Large intestine (tissue), 12 donors: ENCODE data around the gene LTB4R. TPM values are rescaled to one million over a fixed set of nuclear protein-coding genes. Genes with fewer than 3 reads are reported as not detected.

ENCODE experiments used
- DNase-seq, 2 donors: peaks; one replicate each; pipeline versions ENCODE4 v3.0.0 to v3.0.0-alpha.2; 2013
- H3K27ac ChIP-seq: one replicate; pipeline ENCODE4 v1.5.1; 2013; ENCODE audit warnings: low read length
- H3K27me3 ChIP-seq: 2 replicates; pipeline ENCODE4 v1.6.1; 2013; ENCODE audit warnings: low read length; ENCODE audit not compliant: control insufficient read depth, insufficient read depth
- H3K36me3 ChIP-seq: 2 replicates; pipeline ENCODE4 v1.6.1; 2013; ENCODE audit warnings: low read length; ENCODE audit not compliant: control insufficient read depth, insufficient read depth
- H3K4me1 ChIP-seq: one replicate; pipeline ENCODE4 v1.6.1; 2013; ENCODE audit warnings: low read length; ENCODE audit not compliant: control insufficient read depth, insufficient read depth
- H3K4me3 ChIP-seq: one replicate; pipeline ENCODE4 v1.5.1; 2013; ENCODE audit warnings: low read length
- H3K9me3 ChIP-seq: one replicate; pipeline ENCODE4 v1.6.1; 2013; ENCODE audit warnings: mild to moderate bottlenecking, low read depth, low read length, moderate library complexity; ENCODE audit not compliant: control insufficient read depth
- WGBS: methylation state at CpG from one replicate; pipeline ENCODE4 v1.1.5; 2013; ENCODE audit warnings: low lambda C conversion rate; ENCODE audit not compliant: insufficient coverage; 5-methylcytosine and 5-hydroxymethylcytosine counted together
- long read RNA-seq, 11 donors: transcript quantifications; one replicate each; lab custom pipeline, GENCODE V29; 2026
- polyA plus RNA-seq: library from polyadenylated mRNA; unstranded; fragments of 120-200 nt; gene quantifications from one replicate; pipeline ENCODE4 v1.2.1, GENCODE V29; 2013

LTB4R gene, protein sequence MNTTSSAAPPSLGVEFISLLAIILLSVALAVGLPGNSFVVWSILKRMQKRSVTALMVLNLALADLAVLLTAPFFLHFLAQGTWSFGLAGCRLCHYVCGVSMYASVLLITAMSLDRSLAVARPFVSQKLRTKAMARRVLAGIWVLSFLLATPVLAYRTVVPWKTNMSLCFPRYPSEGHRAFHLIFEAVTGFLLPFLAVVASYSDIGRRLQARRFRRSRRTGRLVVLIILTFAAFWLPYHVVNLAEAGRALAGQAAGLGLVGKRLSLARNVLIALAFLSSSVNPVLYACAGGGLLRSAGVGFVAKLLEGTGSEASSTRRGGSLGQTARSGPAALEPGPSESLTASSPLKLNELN
- polyA plus RNA-seq: 7.2 TPM
- long read RNA-seq, donor 1, full-length matches to known transcripts: 1 of 1 reads
- long read RNA-seq, donor 1, partial matches to known transcripts: 0 of 1 reads
- long read RNA-seq, donor 1, other reads (novel, unspliced or antisense): 0 of 1 reads
- long read RNA-seq, donor 2, full-length matches to known transcripts: 1 of 1 reads
- long read RNA-seq, donor 2, partial matches to known transcripts: 0 of 1 reads
- long read RNA-seq, donor 2, other reads (novel, unspliced or antisense): 0 of 1 reads
- long read RNA-seq, donor 3: 0 reads
- long read RNA-seq, donor 4: 0 reads
- long read RNA-seq, donor 5, full-length matches to known transcripts: 1 of 1 reads
- long read RNA-seq, donor 5, partial matches to known transcripts: 0 of 1 reads
- long read RNA-seq, donor 5, other reads (novel, unspliced or antisense): 0 of 1 reads
- long read RNA-seq, donor 6, full-length matches to known transcripts: 2 of 2 reads
- long read RNA-seq, donor 6, partial matches to known transcripts: 0 of 2 reads
- long read RNA-seq, donor 6, other reads (novel, unspliced or antisense): 0 of 2 reads
- long read RNA-seq, donor 7: 0 reads
- long read RNA-seq, donor 8, full-length matches to known transcripts: 4 of 4 reads
- long read RNA-seq, donor 8, partial matches to known transcripts: 0 of 4 reads
- long read RNA-seq, donor 8, other reads (novel, unspliced or antisense): 0 of 4 reads
- long read RNA-seq, donor 9: 0 reads
- long read RNA-seq, donor 10, full-length matches to known transcripts: 1 of 1 reads
- long read RNA-seq, donor 10, partial matches to known transcripts: 0 of 1 reads
- long read RNA-seq, donor 10, other reads (novel, unspliced or antisense): 0 of 1 reads
- long read RNA-seq, donor 11, partial matches to known transcripts: 0 of 1 reads
- long read RNA-seq, donor 11, other reads (novel, unspliced or antisense): 0 of 1 reads

DNA sequence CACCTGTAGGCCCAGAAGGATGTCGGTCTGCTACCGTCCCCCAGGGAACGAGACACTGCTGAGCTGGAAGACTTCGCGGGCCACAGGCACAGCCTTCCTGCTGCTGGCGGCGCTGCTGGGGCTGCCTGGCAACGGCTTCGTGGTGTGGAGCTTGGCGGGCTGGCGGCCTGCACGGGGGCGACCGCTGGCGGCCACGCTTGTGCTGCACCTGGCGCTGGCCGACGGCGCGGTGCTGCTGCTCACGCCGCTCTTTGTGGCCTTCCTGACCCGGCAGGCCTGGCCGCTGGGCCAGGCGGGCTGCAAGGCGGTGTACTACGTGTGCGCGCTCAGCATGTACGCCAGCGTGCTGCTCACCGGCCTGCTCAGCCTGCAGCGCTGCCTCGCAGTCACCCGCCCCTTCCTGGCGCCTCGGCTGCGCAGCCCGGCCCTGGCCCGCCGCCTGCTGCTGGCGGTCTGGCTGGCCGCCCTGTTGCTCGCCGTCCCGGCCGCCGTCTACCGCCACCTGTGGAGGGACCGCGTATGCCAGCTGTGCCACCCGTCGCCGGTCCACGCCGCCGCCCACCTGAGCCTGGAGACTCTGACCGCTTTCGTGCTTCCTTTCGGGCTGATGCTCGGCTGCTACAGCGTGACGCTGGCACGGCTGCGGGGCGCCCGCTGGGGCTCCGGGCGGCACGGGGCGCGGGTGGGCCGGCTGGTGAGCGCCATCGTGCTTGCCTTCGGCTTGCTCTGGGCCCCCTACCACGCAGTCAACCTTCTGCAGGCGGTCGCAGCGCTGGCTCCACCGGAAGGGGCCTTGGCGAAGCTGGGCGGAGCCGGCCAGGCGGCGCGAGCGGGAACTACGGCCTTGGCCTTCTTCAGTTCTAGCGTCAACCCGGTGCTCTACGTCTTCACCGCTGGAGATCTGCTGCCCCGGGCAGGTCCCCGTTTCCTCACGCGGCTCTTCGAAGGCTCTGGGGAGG lies at the start of gene LTB4R:
TSS of gene LTB4R (plus strand) at position 857 of the 959 bp plus-strand sequence. CDS start 4,150 bp downstream, outside the sequence.
- WGBS: no CpG with 5 or more reads among the region's 99 CpGs
- peaks cover 41% of the 10 kb centered on the region for H3K4me1 ChIP-seq
- peak in 1 of 2 donors; percentile 79 for DNase-seq
- H3K36me3 ChIP-seq: peaks cover 13% of the 10 kb centered on the region
- peak within 1 kb of the TSS; percentile 9 for H3K27ac ChIP-seq
- peak within 1 kb of the TSS; percentile 13 for H3K4me3 ChIP-seq
- peaks cover 2% of the 10 kb centered on the region for H3K9me3 ChIP-seq
- H3K27me3 ChIP-seq: peaks cover 11% of the 10 kb centered on the region

DNA sequence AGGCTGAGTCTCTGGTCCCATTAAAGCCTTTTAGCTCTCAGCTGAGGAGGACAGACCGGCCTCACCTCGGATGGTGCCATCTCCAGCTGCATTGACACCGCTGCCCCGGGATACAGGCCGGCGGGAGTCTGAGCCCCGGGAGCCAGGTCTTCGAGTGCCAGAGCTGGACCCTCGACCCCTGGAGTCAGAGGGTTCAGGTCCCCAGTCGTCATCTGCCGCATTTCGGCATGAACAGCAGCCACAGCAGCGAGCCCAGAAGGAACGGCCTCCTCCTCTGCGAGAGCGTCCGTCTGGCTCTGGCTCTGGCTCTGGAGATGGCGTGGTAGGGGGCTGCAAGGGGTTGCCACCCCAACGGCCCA lies 49.4 kb upstream of the LTB4R start:
- H3K4me3 ChIP-seq: no peak overlapping the region
- WGBS: no CpG with 5 or more reads among the region's 19 CpGs
- no peaks in the 10 kb centered on the region for H3K9me3 ChIP-seq
- H3K4me1 ChIP-seq: no peaks in the 10 kb centered on the region
- no peaks in the 10 kb centered on the region for H3K27me3 ChIP-seq
- no peak overlapping the region for H3K27ac ChIP-seq
- DNase-seq: no peak
- H3K36me3 ChIP-seq: peaks cover 13% of the 10 kb centered on the region

DNA sequence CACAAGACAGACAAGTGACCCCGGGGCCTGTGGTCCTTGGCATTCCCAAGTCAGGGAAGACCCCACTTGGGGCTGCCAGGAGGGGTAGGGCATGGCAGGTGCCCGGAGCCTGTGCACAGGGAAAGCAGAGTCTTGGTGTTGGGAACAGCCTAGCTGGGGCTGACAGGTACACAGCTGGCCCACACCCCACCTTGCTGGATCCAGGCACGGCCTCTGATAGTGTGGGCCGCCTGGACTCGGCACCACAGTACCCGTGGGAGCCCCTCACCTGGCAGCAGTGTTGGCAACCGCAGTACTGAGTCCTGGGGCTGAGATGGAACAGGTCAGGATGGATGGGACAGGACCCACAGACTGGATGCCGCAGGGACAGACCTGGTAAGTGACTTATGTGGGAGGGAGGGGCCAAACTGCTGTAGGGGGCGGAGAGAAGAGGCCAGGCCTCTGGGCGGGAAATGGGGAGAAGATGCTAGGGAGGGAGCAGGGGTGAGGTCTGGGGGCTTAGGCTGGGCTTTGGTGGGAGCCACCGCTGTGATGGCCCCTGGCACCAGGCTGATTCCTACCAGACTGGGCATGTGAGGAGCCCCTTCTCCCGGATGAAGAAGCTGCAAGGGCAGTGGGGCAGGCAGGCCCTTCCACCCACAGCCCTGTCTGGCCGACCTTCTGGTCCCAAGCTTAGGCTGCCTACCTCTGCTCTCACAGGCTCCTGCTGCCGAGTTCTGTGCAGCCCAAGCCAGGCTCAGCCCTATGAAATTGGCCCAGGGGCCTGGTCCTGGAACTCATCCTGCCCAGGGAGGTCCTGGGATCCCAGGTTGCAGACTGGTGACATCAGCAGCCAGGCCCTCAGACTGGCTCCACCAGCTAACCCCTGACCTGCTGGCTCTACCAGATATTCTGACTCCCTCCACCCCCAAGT lies 48.2 kb upstream of the LTB4R start, which contains the start of gene TGM1:
TSS of gene TGM1 (minus strand) at position 357 of the 913 bp plus-strand sequence. CDS start 825 bp downstream, outside the sequence.
- no CpG with 5 or more reads among the region's 14 CpGs for WGBS
- Histone ChIP-seq H3K27me3 (no peaks in the 10 kb centered on the region), H3K9me3 (no peaks in the 10 kb centered on the region), H3K36me3 (peaks cover 22% of the 10 kb centered on the region), H3K4me1 (no peaks in the 10 kb centered on the region), H3K27ac (no peak within 1 kb of the TSS), H3K4me3 (no peak within 1 kb of the TSS)
- no peak for DNase-seq

DNA sequence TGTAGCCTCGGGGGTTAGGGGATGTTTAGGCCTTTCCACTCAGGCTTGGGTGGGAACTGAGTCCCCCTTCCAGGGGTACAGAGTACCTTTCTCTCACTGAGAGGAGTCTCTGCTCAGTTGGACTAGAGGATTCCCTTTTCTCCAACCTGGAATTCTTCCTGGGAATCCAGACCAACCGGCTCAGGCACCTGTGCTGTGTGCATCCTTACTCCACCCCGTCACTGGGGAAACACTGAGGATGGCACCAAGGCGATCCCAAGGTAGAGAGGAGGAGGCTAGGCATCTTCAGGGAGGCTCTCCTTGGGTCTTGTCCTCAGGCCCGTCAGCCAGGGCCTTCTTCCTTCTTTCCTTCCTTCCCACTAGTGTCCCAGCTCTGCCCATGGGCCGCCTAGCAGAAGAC lies 47.5 kb upstream of the LTB4R start:
- no peak overlapping the region for H3K4me3 ChIP-seq
- peaks cover 30% of the 10 kb centered on the region for H3K36me3 ChIP-seq
- H3K27me3 ChIP-seq: no peaks in the 10 kb centered on the region
- 67% methylated on average over 1 of the region's 6 CpGs for WGBS
- no peak for DNase-seq
- no peak overlapping the region for H3K27ac ChIP-seq
- no peaks in the 10 kb centered on the region for H3K9me3 ChIP-seq
- no peaks in the 10 kb centered on the region for H3K4me1 ChIP-seq

DNA sequence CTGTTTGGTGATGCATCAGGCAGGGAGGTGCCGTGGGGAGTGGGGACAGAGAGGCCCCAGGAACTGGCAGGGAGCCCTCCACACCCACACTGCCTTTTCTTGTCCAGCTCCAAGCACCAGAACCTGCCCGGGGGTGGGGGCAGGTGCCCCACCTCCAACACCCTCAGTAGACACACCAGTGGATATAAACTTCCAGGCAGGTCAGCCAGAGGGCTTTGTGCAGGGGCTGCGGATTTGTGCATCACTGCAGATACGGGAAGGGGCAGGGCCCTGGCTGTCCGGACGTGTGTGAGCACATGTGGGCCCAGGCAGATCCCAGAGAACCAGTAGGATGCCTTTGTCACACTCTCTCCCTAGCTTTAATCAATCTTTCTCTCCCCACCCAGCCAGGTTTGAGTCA lies 47.0 kb upstream of the LTB4R start:
- Histone ChIP-seq H3K27me3 (no peaks in the 10 kb centered on the region), H3K9me3 (no peaks in the 10 kb centered on the region), H3K27ac (no peak overlapping the region), H3K36me3 (peaks cover 34% of the 10 kb centered on the region), H3K4me3 (no peak overlapping the region), H3K4me1 (no peaks in the 10 kb centered on the region)
- no CpG with 5 or more reads among the region's 6 CpGs for WGBS
- DNase-seq: no peak

DNA sequence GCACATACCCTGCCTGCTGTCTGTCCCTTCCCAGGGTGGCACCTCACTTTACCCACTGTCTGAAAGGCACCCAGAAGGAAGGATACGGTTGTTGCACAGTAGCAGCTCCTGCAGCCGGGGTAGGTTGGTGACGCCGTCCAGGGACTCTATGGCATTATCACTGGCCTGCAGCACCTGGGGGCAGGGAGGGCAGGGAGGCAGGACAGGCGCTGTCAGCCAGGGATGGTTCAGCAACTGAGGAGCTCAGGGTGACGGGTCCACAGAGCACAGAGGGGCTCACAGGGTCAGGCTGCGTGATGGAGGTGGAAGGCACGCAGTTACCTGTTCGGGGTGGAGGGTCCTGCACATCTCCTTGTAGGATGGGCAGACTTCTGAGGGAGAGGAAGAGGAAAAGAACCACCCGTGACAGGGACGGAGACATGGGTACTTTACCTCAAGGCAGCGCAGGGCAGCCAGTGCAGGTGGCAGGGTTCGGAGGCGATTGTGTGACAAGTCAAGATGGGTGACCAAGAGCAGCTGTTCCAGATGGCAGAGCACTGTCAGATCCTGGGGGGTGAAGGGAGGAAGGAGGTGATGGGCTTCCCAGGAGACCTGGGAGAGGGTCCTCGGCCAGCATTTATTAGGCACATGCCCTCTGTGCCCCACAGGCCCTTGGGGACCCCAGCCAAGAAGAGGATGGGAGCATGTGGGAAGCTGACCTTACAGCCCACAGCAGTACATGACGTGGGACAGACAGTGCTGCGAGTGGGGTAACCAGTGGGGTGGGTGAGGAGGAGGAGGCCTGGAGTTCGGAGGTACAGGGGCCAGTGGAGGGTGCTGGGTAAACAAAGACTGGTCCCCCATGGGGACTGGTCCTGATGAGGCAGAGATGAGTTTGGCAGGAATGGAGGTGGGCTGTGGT lies 44.7 kb upstream of the LTB4R start:
- Histone ChIP-seq H3K27me3 (no peaks in the 10 kb centered on the region), H3K4me1 (peaks cover 4% of the 10 kb centered on the region), H3K36me3 (peaks cover 39% of the 10 kb centered on the region), H3K4me3 (no peak overlapping the region), H3K9me3 (no peaks in the 10 kb centered on the region), H3K27ac (no peak overlapping the region)
- no CpG with 5 or more reads among the region's 18 CpGs for WGBS
- DNase-seq: no peak

DNA sequence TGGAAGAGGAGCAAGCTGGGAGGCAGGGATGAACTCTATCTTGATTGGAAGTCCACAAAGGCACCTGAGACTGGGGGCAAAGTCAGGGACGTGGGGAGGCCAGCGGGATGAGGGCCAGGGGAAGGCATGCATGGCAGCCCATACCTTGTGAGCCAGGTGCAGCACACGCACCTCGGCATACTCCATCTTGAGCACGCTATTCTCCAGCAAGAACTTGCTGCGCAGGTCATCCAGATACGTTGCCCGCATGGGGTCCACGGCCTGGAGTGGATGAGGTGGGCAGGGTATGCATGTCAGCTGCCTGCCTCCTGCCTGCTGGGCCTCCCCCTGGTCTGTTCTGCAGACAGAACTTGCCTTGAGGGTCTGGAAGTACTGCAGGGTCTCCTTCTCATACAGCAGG lies 43.8 kb upstream of the LTB4R start:
- Histone ChIP-seq H3K36me3 (peaks cover 39% of the 10 kb centered on the region), H3K4me1 (peaks cover 9% of the 10 kb centered on the region), H3K27me3 (no peaks in the 10 kb centered on the region), H3K27ac (no peak overlapping the region), H3K9me3 (no peaks in the 10 kb centered on the region), H3K4me3 (no peak overlapping the region)
- no CpG with 5 or more reads among the region's 9 CpGs for WGBS
- no peak for DNase-seq

DNA sequence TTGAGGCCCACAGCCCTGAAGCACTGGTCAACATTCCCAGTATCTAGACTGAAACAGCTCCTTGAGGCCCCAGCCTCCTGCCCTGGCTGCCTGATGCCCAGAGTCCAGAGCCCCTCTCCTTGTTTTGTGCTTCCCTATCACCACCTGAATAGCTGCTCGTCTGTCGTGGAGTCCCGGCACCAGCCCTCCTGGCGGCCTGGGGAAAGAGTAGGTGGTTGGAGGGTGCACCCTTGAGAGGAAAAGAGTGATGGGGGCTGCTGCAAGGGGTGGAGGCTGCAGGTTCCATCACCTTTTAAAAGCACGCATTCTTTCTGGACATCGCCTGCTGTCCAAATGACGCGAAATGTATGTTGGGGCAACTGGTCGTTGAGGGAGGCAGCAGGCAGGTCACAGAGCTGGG lies 43.1 kb upstream of the LTB4R start:
- Histone ChIP-seq H3K4me1 (peaks cover 9% of the 10 kb centered on the region), H3K27ac (no peak overlapping the region), H3K4me3 (no peak overlapping the region), H3K27me3 (no peaks in the 10 kb centered on the region), H3K36me3 (peaks cover 39% of the 10 kb centered on the region), H3K9me3 (no peaks in the 10 kb centered on the region)
- WGBS: no CpG with 5 or more reads among the region's 9 CpGs
- DNase-seq: no peak
